ENCODE measurements around the gene EPB41L3. TPM values are rescaled to one million over a fixed set of nuclear protein-coding genes. Genes with fewer than 3 reads are reported as not detected.

Gene EPB41L3
- total RNA-seq, 1 experiment from 2014 or later = 16.1 TPM

GRCh38 chr18:5490753-5491480, 52.9 kb downstream of the EPB41L3 start:
- H3K9me3 Mint-ChIP-seq = peaks cover 5 to 6% of the 10 kb centered on the region in 2 experiments; a peak in 2 of 5 replicates
- Histone ChIP-seq H3K79me2 (ENCODE audit: insufficient read depth, low read length) (no peaks in the 10 kb centered on the region), H4K8ac (replicated peaks; ENCODE audit: insufficient read length, low read depth, low read length) (no peak overlapping the region), H2AK5ac (ENCODE audit: insufficient read length, low read length) (no peak overlapping the region), H4K5ac (ENCODE audit: insufficient read length, low read depth, low read length) (no peak overlapping the region), H3K9ac (ENCODE audit: extremely low read depth, insufficient read length, low read length) (no peak overlapping the region), H3K4me2 (ENCODE audit: insufficient read depth, insufficient read length, low read length) (no peak overlapping the region), H3K27me3 (ENCODE audit: insufficient read depth, low read length) (no peaks in the 10 kb centered on the region), H3K14ac (ENCODE audit: insufficient read depth, low read length) (no peak overlapping the region), H2BK5ac (ENCODE audit: insufficient read length, low read length) (no peak overlapping the region), H3K4ac (ENCODE audit: low read depth, low read length) (no peak overlapping the region), H3K23ac (ENCODE audit: insufficient read length, low read depth, low read length) (no peak overlapping the region), H2BK12ac (ENCODE audit: insufficient read length, low read depth, low read length) (no peak overlapping the region), H2BK20ac (ENCODE audit: low read depth, low read length, poor library complexity, severe bottlenecking) (no peak overlapping the region), H3K27ac (ENCODE audit: insufficient read length, low read depth, low read length) (no peak overlapping the region), H3K4me1 (ENCODE audit: insufficient read depth, low read length) (no peaks in the 10 kb centered on the region), H2BK15ac (ENCODE audit: low read depth, low read length) (no peak overlapping the region), H4K20me1 (ENCODE audit: control insufficient read depth, insufficient read depth, insufficient read length) (no peaks in the 10 kb centered on the region), H3K9me3 (ENCODE audit: control insufficient read depth, low read depth, low read length) (no peaks in the 10 kb centered on the region), H3K56ac (ENCODE audit: insufficient read length, low read depth, low read length) (no peak overlapping the region), H2BK120ac (ENCODE audit: low read depth, low read length, poor library complexity, severe bottlenecking) (no peak overlapping the region), H3K79me1 (ENCODE audit: insufficient read depth, low read depth, low read length, poor library complexity, severe bottlenecking) (no peaks in the 10 kb centered on the region), H3T11ph (ENCODE audit: low read length) (no peak overlapping the region), H2AFZ (ENCODE audit: low read length) (no peak overlapping the region), H4K91ac (ENCODE audit: insufficient read length, low read depth, low read length) (no peak overlapping the region), H3K18ac (ENCODE audit: insufficient read length, low read depth, low read length) (no peak overlapping the region), H3K23me2 (ENCODE audit: insufficient read length, low read depth, low read length, poor library complexity, severe bottlenecking) (no peaks in the 10 kb centered on the region)
- H3K36me3 Mint-ChIP-seq (ENCODE audit: insufficient read depth in 1 of 3, low read depth in 3 of 3) = peaks cover 3 to 13% (median 8%) of the 10 kb centered on the region in 3 experiments; a peak in 6 of 7 replicates
- WGBS (ENCODE audit: extremely low coverage, insufficient read length, low lambda C conversion rate) = no CpG with 5 or more reads among the region's 5 CpGs
- no peak for DNase-seq
- no peaks in the 10 kb centered on the region for H3K27me3 Mint-ChIP-seq (ENCODE audit: low read depth)
- H3K27ac Mint-ChIP-seq = no peak overlapping the region
- TF ChIP-seq CTCF (conservative IDR thresholded peaks at IDR 0.05) = no peak
- no peaks in the 10 kb centered on the region for H3K4me1 Mint-ChIP-seq
- no peak overlapping the region for H3K4me3 Mint-ChIP-seq

Data from H9 (cell line).